Umbilical cord (tissue), 2 donors: ENCODE results near the gene DCAF8L2. TPM values are rescaled to one million over a fixed set of nuclear protein-coding genes. Genes with fewer than 3 reads are reported as not detected.
"Not testable (repeated sequence)": the region's sequence is repeated elsewhere in the genome, so short reads cannot be mapped to it uniquely, and the experiment has no call there.

Experiments used
- DNase-seq: peaks from one replicate; pipeline ENCODE4 v3.0.0-alpha.2; 2015; ENCODE audit warnings: low spot score
- total RNA-seq: library from RNA; depleted of rRNA; stranded (reverse); fragments of >200 nt; gene quantifications from one replicate; pipeline ENCODE4 v1.2.3, GENCODE V29; 2014; ENCODE audit warnings: low replicate concordance; ENCODE audit not compliant: insufficient read depth

Gene DCAF8L2
- total RNA-seq, 1 donor from 2014 or later = 0.24 TPM

GRCh38 chrX:27679281-27679680, 89.1 kb downstream of the DCAF8L2 start:
- DNase-seq = no peak

- no peak for DNase-seq
These were observed 90.6 kb downstream of the DCAF8L2 start for GRCh38 chrX:27680726-27681125.

GRCh38 chrX:27683566-27684208, 93.5 kb downstream of the DCAF8L2 start:
- DNase-seq = not testable (repeated sequence)

GRCh38 chrX:27694667-27695066, 104.5 kb downstream of the DCAF8L2 start:
- no peak for DNase-seq

GRCh38 chrX:27706526-27706925, 116.4 kb downstream of the DCAF8L2 start:
- DNase-seq = no peak

GRCh38 chrX:27715610-27716009, 125.5 kb downstream of the DCAF8L2 start:
- no peak for DNase-seq

- DNase-seq = no peak
These were observed 138.1 kb downstream of the DCAF8L2 start for GRCh38 chrX:27728291-27728690.

- no peak for DNase-seq
These were observed 141.8 kb downstream of the DCAF8L2 start for GRCh38 chrX:27731962-27732361.

- no peak for DNase-seq
These were observed 145.8 kb downstream of the DCAF8L2 start for GRCh38 chrX:27735914-27736313.

- DNase-seq = no peak
These were observed 150.8 kb downstream of the DCAF8L2 start for GRCh38 chrX:27740933-27741332.

- DNase-seq = not testable (repeated sequence)
These were observed 153.4 kb downstream of the DCAF8L2 start for GRCh38 chrX:27743521-27743920.

- DNase-seq = no peak
These were observed 156.4 kb downstream of the DCAF8L2 start for GRCh38 chrX:27746516-27746915.

GRCh38 chrX:27750298-27750697, 160.2 kb downstream of the DCAF8L2 start:
- not testable (repeated sequence) for DNase-seq

- no peak for DNase-seq
These were observed 161.8 kb downstream of the DCAF8L2 start for GRCh38 chrX:27751976-27752375.

- DNase-seq = no peak
These were observed 175.6 kb downstream of the DCAF8L2 start for GRCh38 chrX:27765718-27766117.

GRCh38 chrX:27767387-27767786, 177.2 kb downstream of the DCAF8L2 start:
- DNase-seq = no peak

- no peak for DNase-seq
These were observed 185.8 kb downstream of the DCAF8L2 start for GRCh38 chrX:27775984-27776383.

- no peak for DNase-seq
These were observed 206.6 kb downstream of the DCAF8L2 start for GRCh38 chrX:27796640-27797257.

GRCh38 chrX:27797575-27797974, 207.4 kb downstream of the DCAF8L2 start:
- no peak for DNase-seq
